Activated CD8-positive, alpha-beta memory T cell treated with anti-CD3 and anti-CD28 coated beads, Interleukin-2, amount 50 U/mL, for 4 hours (primary cell): ENCODE data around the gene TMEM178B.
"Not testable (repeated sequence)": the region's sequence is repeated elsewhere in the genome, so short reads cannot be mapped to it uniquely, and the experiment has no call there.

ENCODE experiments used
- DNase-seq: peaks from one replicate; pipeline ENCODE4 v3.0.0-alpha.2; 2020

TMEM178B gene

GRCh38 chr7:141403846-141404245, 330.0 kb downstream of the TMEM178B start:
- DNase-seq: not testable (repeated sequence)

GRCh38 chr7:141406347-141406746, 332.5 kb downstream of the TMEM178B start:
- DNase-seq: no peak

- DNase-seq: no peak
Observed at GRCh38 chr7:141407893-141408292, 334.0 kb downstream of the TMEM178B start.

- no peak for DNase-seq
Observed at GRCh38 chr7:141408440-141408839, 334.6 kb downstream of the TMEM178B start.

- no peak for DNase-seq
Observed at GRCh38 chr7:141409219-141409618, 335.4 kb downstream of the TMEM178B start.

- DNase-seq: no peak
Observed at GRCh38 chr7:141409801-141410329, 336.0 kb downstream of the TMEM178B start.

GRCh38 chr7:141410353-141411000, 336.6 kb downstream of the TMEM178B start:
- DNase-seq: no peak

- DNase-seq: no peak
Observed at GRCh38 chr7:141411133-141411532, 337.3 kb downstream of the TMEM178B start.

GRCh38 chr7:141415999-141416398, 342.1 kb downstream of the TMEM178B start:
- no peak for DNase-seq

GRCh38 chr7:141416650-141417270, 342.9 kb downstream of the TMEM178B start:
- DNase-seq: no peak

GRCh38 chr7:141417506-141417905, 343.6 kb downstream of the TMEM178B start:
- no peak for DNase-seq

GRCh38 chr7:141418066-141418465, 344.2 kb downstream of the TMEM178B start:
- DNase-seq: no peak

GRCh38 chr7:141421306-141421705, 347.4 kb downstream of the TMEM178B start:
- no peak for DNase-seq

- no peak for DNase-seq
Observed at GRCh38 chr7:141427134-141427533, 353.3 kb downstream of the TMEM178B start.

GRCh38 chr7:141430455-141431139, 356.7 kb downstream of the TMEM178B start:
- no peak for DNase-seq

GRCh38 chr7:141431140-141431479, 357.2 kb downstream of the TMEM178B start:
- DNase-seq: no peak

GRCh38 chr7:141431711-141432110, 357.8 kb downstream of the TMEM178B start:
- DNase-seq: no peak

GRCh38 chr7:141433698-141434097, 359.8 kb downstream of the TMEM178B start:
- DNase-seq: no peak

GRCh38 chr7:141436139-141436538, 362.3 kb downstream of the TMEM178B start:
- no peak for DNase-seq

- DNase-seq: no peak
Observed at GRCh38 chr7:141436575-141437075, 362.8 kb downstream of the TMEM178B start.

GRCh38 chr7:141439164-141439563, 365.3 kb downstream of the TMEM178B start:
- DNase-seq: no peak

GRCh38 chr7:141439776-141440175, 365.9 kb downstream of the TMEM178B start:
- DNase-seq: no peak

- no peak for DNase-seq
Observed at GRCh38 chr7:141441837-141442627, 368.2 kb downstream of the TMEM178B start.
